SU-DHL-6 (cell line): ENCODE measurements around the gene RNF212B.

Experiments
- H2AFZ ChIP-seq: fragments of 200-600 bp; sonication (generic); 2 replicates; pipeline ENCODE4 v1.6.1; 2014; ENCODE audit warnings: low read depth, mild to moderate bottlenecking, moderate library complexity, mixed read lengths, antibody characterized with exemption, low read length; ENCODE audit not compliant: severe bottlenecking
- H3F3A ChIP-seq: fragments of 200-600 bp; shearing (Covaris generic); 2 replicates; pipeline ENCODE4 v1.6.0; 2016; ENCODE audit warnings: antibody characterized with exemption, mild to moderate bottlenecking; ENCODE audit not compliant: insufficient read depth
- H3K27ac ChIP-seq: fragments of 200-600 bp; sonication (generic); 2 replicates; pipeline ENCODE4 v1.5.1; 2016; ENCODE audit warnings: low read depth, mild to moderate bottlenecking, low read length, moderate library complexity, mixed read lengths
- H3K27me3 ChIP-seq: fragments of 200-600 bp; sonication (generic), shearing (Covaris generic); 2 replicates; pipeline ENCODE4 v1.6.0; 2014; ENCODE audit warnings: mild to moderate bottlenecking, low read length
- H3K36me3 ChIP-seq: fragments of 200-600 bp; sonication (generic); 2 replicates; pipeline ENCODE4 v1.6.1; 2014; ENCODE audit warnings: mild to moderate bottlenecking, low read length, mixed read lengths
- H3K4me2 ChIP-seq: fragments of 300-600, 200-600 bp; shearing (Covaris generic), sonication (generic); 2 replicates; pipeline ENCODE4 v1.6.0; 2014; ENCODE audit warnings: low read length, low read depth, mild to moderate bottlenecking; ENCODE audit not compliant: poor library complexity, severe bottlenecking
- H3K4me3 ChIP-seq: fragments of 200-600 bp; sonication (generic); 2 replicates; pipeline ENCODE4 v1.5.1; 2014; ENCODE audit warnings: antibody characterized with exemption, low read length, mild to moderate bottlenecking, mixed read lengths; ENCODE audit not compliant: insufficient read depth, poor library complexity, severe bottlenecking
- H3K79me2 ChIP-seq: fragments of 200-600 bp; sonication (generic); 2 replicates; pipeline ENCODE4 v1.6.1; 2014; ENCODE audit warnings: mild to moderate bottlenecking, low read length, moderate library complexity; ENCODE audit not compliant: insufficient read depth
- H3K9ac ChIP-seq: fragments of 200-600 bp; sonication (generic); 2 replicates; pipeline ENCODE4 v1.7.0; 2014; ENCODE audit warnings: mild to moderate bottlenecking, low read length
- H3K9me2 ChIP-seq: fragments of 200-600 bp; sonication (generic); replicated peaks from 2 replicates; pipeline ENCODE4 v1.6.1; 2014; ENCODE audit warnings: low read length; ENCODE audit not compliant: insufficient read depth
- H3K9me3 ChIP-seq: fragments of 200-600 bp; sonication (generic); 2 replicates; pipeline ENCODE4 v1.6.1; 2014; ENCODE audit warnings: low read length, mixed read lengths; ENCODE audit not compliant: insufficient read depth
- H4K20me1 ChIP-seq: fragments of 200-600 bp; sonication (generic); 2 replicates; pipeline ENCODE4 v1.6.1; 2014; ENCODE audit warnings: low read depth, mild to moderate bottlenecking, antibody characterized with exemption, low read length, moderate library complexity, mixed read lengths
- CTCF ChIP-seq: fragments of 200-600 bp; sonication (generic); IDR thresholded peaks from one replicate; pipeline ENCODE4 v1.5.1; 2017; ENCODE audit warnings: antibody characterized with exemption, mild to moderate bottlenecking, low read length, moderate library complexity; ENCODE audit not compliant: insufficient read depth, poor library complexity, severe bottlenecking
- EZH2phosphoT487 ChIP-seq: fragments of 200-600 bp; sonication (generic), shearing (Covaris generic); conservative IDR thresholded peaks from 2 replicates; pipeline ENCODE4 v1.6.1; 2018; ENCODE audit warnings: mild to moderate bottlenecking, antibody characterized with exemption, low read length, moderate library complexity, mixed read lengths

RNF212B gene

GRCh38 chr14:23319746-23320583 is 82.2 kb downstream of the RNF212B start:
- Histone ChIP-seq H3F3A (peaks cover 14% of the 10 kb centered on the region; the same call in 1 of the 2 replicates), H3K79me2 (peaks cover 19% of the 10 kb centered on the region), H3K9me2 (no peaks in the 10 kb centered on the region), H2AFZ (peak overlapping the region; percentile 54), H4K20me1 (0 out of 2 replicates have a peak, but pooled peaks cover 4% of the 10 kb centered on the region), H3K27me3 (no peaks in the 10 kb centered on the region), H3K9me3 (no peaks in the 10 kb centered on the region), H3K4me3 (peak overlapping the region; percentile 59), H3K9ac (peak overlapping the region; percentile 42), H3K36me3 (peaks cover 13% of the 10 kb centered on the region), H3K27ac (peak overlapping the region; percentile 74), H3K4me2 (peak overlapping the region; percentile 80)
- no peak for TF ChIP-seq EZH2phosphoT487

- H2AFZ ChIP-seq: peak within 1 kb of the TSS; percentile 54
- H3K9me3 ChIP-seq: no peaks in the 10 kb centered on the region
- H3K4me2 ChIP-seq: peak within 1 kb of the TSS; percentile 92
- peak within 1 kb of the TSS; percentile 74 for H3K27ac ChIP-seq
- H4K20me1 ChIP-seq: 0 out of 2 replicates have a peak, but pooled peaks cover 4% of the 10 kb centered on the region
- H3F3A ChIP-seq: peaks cover 14% of the 10 kb centered on the region; the same call in 1 of the 2 replicates
- TF ChIP-seq CTCF (no peak), EZH2phosphoT487 (no peak)
- no peaks in the 10 kb centered on the region for H3K27me3 ChIP-seq
- H3K9me2 ChIP-seq: no peaks in the 10 kb centered on the region
- H3K4me3 ChIP-seq: peak within 1 kb of the TSS; percentile 98
- H3K36me3 ChIP-seq: peaks cover 13% of the 10 kb centered on the region
- peaks cover 19% of the 10 kb centered on the region for H3K79me2 ChIP-seq
- peak within 1 kb of the TSS; percentile 78 for H3K9ac ChIP-seq
Measured at GRCh38 chr14:23320584-23321571, 83.1 kb downstream of the RNF212B start, which contains the start of gene PABPN1. PABPN1 (plus strand) TSS chr14:23321457; CDS start chr14:23321470, 13 bp downstream.

GRCh38 chr14:23321572-23322547 is 84.1 kb downstream of the RNF212B start:
- Histone ChIP-seq H3K27me3 (no peaks in the 10 kb centered on the region), H3K27ac (peak overlapping the region; percentile 59), H3F3A (peaks cover 18% of the 10 kb centered on the region), H3K4me2 (peak overlapping the region; percentile 92), H2AFZ (no peak overlapping the region), H3K36me3 (peaks cover 13% of the 10 kb centered on the region), H3K79me2 (peaks cover 19% of the 10 kb centered on the region), H4K20me1 (0 out of 2 replicates have a peak, but pooled peaks cover 4% of the 10 kb centered on the region), H3K4me3 (peak overlapping the region; percentile 98), H3K9me3 (no peaks in the 10 kb centered on the region), H3K9me2 (no peaks in the 10 kb centered on the region), H3K9ac (peak overlapping the region; percentile 78)
- no peak for TF ChIP-seq CTCF
- TF ChIP-seq EZH2phosphoT487: no peak
